Heart right ventricle (tissue), 16 donors: ENCODE results near the gene CDH8. TPM values are rescaled to one million over a fixed set of nuclear protein-coding genes. Genes with fewer than 3 reads are reported as not detected.

Experiments used
- ATAC-seq, 8 donors: fragments of 200-7000 bp; cut with Tn5 transposase; one replicate each; pipeline ENCODE4 v1.9.1; 2020; ENCODE audit warnings: mild to moderate bottlenecking in 8 of 8, moderate library complexity in 8 of 8, moderate number of reproducible peaks in 1 of 8
- DNase-seq, 2 donors: peaks; one replicate each; pipeline ENCODE4 v3.0.0-alpha.2; 2020
- H3K27ac ChIP-seq, 10 donors: fragments of 200-600 bp; sonication (generic) in 2 of 10; one replicate each; pipeline versions ENCODE4 v1.5.0 to v1.8.0; 2020 to 2022; ENCODE audit warnings: mild to moderate bottlenecking in 3 of 10
- H3K27me3 ChIP-seq, 7 donors: fragments of 200-600 bp; one replicate each; pipeline ENCODE4 v1.8.0; 2021 to 2022; ENCODE audit warnings: mild to moderate bottlenecking in 2 of 7
- H3K36me3 ChIP-seq, 9 donors: fragments of 200-600 bp; sonication (generic) in 1 of 9; one replicate each; pipeline versions ENCODE4 v1.5.0 to v1.8.0; 2020 to 2022; ENCODE audit warnings: mild to moderate bottlenecking in 2 of 9
- H3K4me1 ChIP-seq, 9 donors: fragments of 200-600 bp; sonication (generic) in 1 of 9; one replicate each; pipeline versions ENCODE4 v1.5.0 to v1.8.0; 2020 to 2022; ENCODE audit warnings: mild to moderate bottlenecking in 4 of 9
- H3K4me3 ChIP-seq, 10 donors: fragments of 200-600 bp; sonication (generic) in 2 of 10; one replicate each; pipeline versions ENCODE4 v1.5.0 to v1.8.0; 2020 to 2022; ENCODE audit warnings: mild to moderate bottlenecking in 7 of 10, moderate library complexity in 2 of 10
- H3K9me3 ChIP-seq, 11 donors: fragments of 200-600 bp in 10 of 11; sonication (generic) in 2 of 11; one replicate each; pipeline versions ENCODE4 v1.5.0 to v1.8.0; 2013 to 2022; ENCODE audit warnings: mild to moderate bottlenecking in 2 of 11, control low read depth in 1 of 11, moderate library complexity in 1 of 11
- CTCF ChIP-seq, 9 donors: fragments of 200-600 bp; sonication (generic) in 2 of 9; IDR thresholded peaks; one replicate each; pipeline versions ENCODE4 v1.5.0 to v1.8.0; 2021 to 2022; ENCODE audit warnings: antibody characterized with exemption in 9 of 9, mild to moderate bottlenecking in 5 of 9, moderate library complexity in 1 of 9
- WGBS, 2 donors: extraction: QIAGEN DNeasy Blood & Tissue Kit; methylation state at CpG; one replicate each; pipeline ENCODE4 v1.1.7; 2013; ENCODE audit warnings: inconsistent platforms in 1 of 2; 5-methylcytosine and 5-hydroxymethylcytosine counted together
- intact Hi-C, 10 donors: fragments of 100-400 bp; cut with DNase I; formaldehyde crosslinking; loops; one replicate each; pipeline versions ENCODE4 v1.11.1 to v1.14.2; 2022
- polyA plus RNA-seq, 2 donors: library from polyadenylated mRNA; stranded (reverse); fragments of 200-250 nt; gene quantifications; one replicate each; pipeline ENCODE4 v1.2.3, GENCODE V29; 2013
- total RNA-seq, 10 donors: library from RNA; stranded (reverse); fragmentation: NEBNext Ultra II Directional in 3 of 10; extraction: Animal tissue kit (Norgen Biotek cat#: 25700) in 3 of 10; gene quantifications; one replicate each; pipeline versions ENCODE4 v1.2.1 to v1.2.4, GENCODE V29; 2021 to 2023
- donor health status: Arrhythmogenic right ventricular cardiomyopathy.
- donor health status: ischemic (EF 13 %, LVEDD 7.1; RV severe dilation, severe dysfunction).
- donor health status: healthy with polysubstance abuse.
- donor health status: DM: no; HTN: yes; CAD: no.
- donor health status: DM: no; HTN: no; CAD: no.
- donor health status: ischemic (EF 25% LVEDD 6.9; RV normal size, moderate dysfunction).
- donor health status: ischemic (EF 25% LVEDD 5.7; RV mildly dilated, moderate dysfunction).
- donor health status: healthy.
- donor health status: DM: yes; HTN: yes; CAD: no.
- donor health status: Ischemic cardiomyopathy.
- donor health status: ischemic (EF 35%, LVEDD 5.7; RV mildly dilated, moderate dysfunction).
- donor health status: nonischemic (EF 11% LVEDD 7.7; RV severe dilation, severe dysfunction).
- donor health status: DM: yes; HTN: yes; CAD: no.
- donor health status: PGD.
- donor health status: ischemic (EF 29% LVEDD 5.4; RV normal size, mild dysfunction).
- donor health status: nonischemic (EF 23%, LVEDD 6.1; RV moderate dilation, normal function).

The CDH8 gene
- total and polyA plus RNA-seq, 12 donors: 0.19 to 2.0 (median 0.53) TPM; not detected in 5

- ATAC-seq: no peak
- Histone ChIP-seq H3K4me1 (no peaks in the 10 kb centered on the region), H3K27me3 (no peaks in the 10 kb centered on the region), H3K36me3 (no peaks in the 10 kb centered on the region), H3K27ac (no peak overlapping the region), H3K4me3 (no peak overlapping the region), H3K9me3 (peaks cover 0 to 16% (median 0%) of the 10 kb centered on the region in 11 donors)
- intact Hi-C loops: no loop called here
- TF ChIP-seq CTCF (IDR thresholded peaks at IDR 0.05): no peak
- no peak for DNase-seq
- WGBS, 2 donors: 77 to 78% methylated on average over 3 of the region's 3 CpGs
Observed at GRCh38 chr16:61678182-61678581, 358.1 kb downstream of the CDH8 start.

- 42 to 45% methylated on average over 5 of the region's 5 CpGs for WGBS, 2 donors
- H3K9me3 ChIP-seq: peaks cover 0 to 16% (median 0%) of the 10 kb centered on the region in 11 donors
- H3K4me3 ChIP-seq: no peak overlapping the region
- DNase-seq: no peak
- no peak overlapping the region for H3K27ac ChIP-seq
- no peak for TF ChIP-seq CTCF (IDR thresholded peaks at IDR 0.05)
- H3K27me3 ChIP-seq: no peaks in the 10 kb centered on the region
- no peaks in the 10 kb centered on the region for H3K36me3 ChIP-seq
- ATAC-seq: no peak
- intact Hi-C loops: no loop called here
- H3K4me1 ChIP-seq: no peaks in the 10 kb centered on the region
Observed at GRCh38 chr16:61677776-61678175, 358.5 kb downstream of the CDH8 start.

GRCh38 chr16:61676740-61677139 lies 359.5 kb downstream of the CDH8 start:
- Histone ChIP-seq H3K27me3 (no peaks in the 10 kb centered on the region), H3K4me3 (no peak overlapping the region), H3K27ac (no peak overlapping the region), H3K36me3 (no peaks in the 10 kb centered on the region), H3K4me1 (no peaks in the 10 kb centered on the region), H3K9me3 (peaks cover 0 to 16% (median 0%) of the 10 kb centered on the region in 11 donors)
- DNase-seq (no peak), ATAC-seq (no peak)
- TF ChIP-seq CTCF (IDR thresholded peaks at IDR 0.05): no peak
- WGBS, 2 donors: 87 to 90% methylated on average over 2 of the region's 2 CpGs
- intact Hi-C loops: no loop called here

GRCh38 chr16:61671161-61671560 lies 365.1 kb downstream of the CDH8 start:
- Histone ChIP-seq H3K27ac (no peak overlapping the region), H3K9me3 (peaks cover 0 to 7% (median 0%) of the 10 kb centered on the region in 11 donors), H3K4me3 (no peak overlapping the region), H3K27me3 (no peaks in the 10 kb centered on the region), H3K36me3 (no peaks in the 10 kb centered on the region), H3K4me1 (no peaks in the 10 kb centered on the region)
- no peak for TF ChIP-seq CTCF (IDR thresholded peaks at IDR 0.05)
- intact Hi-C loops: no loop called here
- ATAC-seq (no peak), DNase-seq (no peak)
- WGBS, 2 donors: 66 to 67% methylated on average over 3 of the region's 3 CpGs
